Measurements from ENCODE around the gene ENC1.

DNA sequence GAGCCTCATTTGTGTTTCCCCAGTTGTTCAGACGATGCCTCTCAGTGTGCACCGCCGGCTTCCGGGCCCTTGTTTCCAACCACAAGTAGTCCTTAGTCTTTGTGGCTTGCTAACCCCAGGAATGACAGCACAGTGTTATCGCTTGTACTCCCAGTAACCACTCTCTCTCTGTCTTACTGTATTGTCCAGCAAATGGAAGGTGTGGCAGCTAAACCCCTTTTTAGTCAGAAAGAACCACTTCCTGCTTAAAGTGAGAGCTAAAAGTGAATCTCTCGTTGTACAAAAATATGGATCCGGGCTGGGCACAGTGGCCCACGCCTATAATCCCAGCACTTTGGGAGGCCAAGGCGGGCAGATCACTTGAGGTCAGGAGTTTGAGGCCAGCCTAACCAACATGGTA is 61.3 kb downstream of the ENC1 start:
- TF ChIP-seq CTCF (IDR thresholded peaks at IDR 0.05) = no peak
- no peak for TF ChIP-seq POLR2A (IDR thresholded peaks at IDR 0.05)
- TF ChIP-seq EP300 (IDR thresholded peaks at IDR 0.05; ENCODE audit: low read depth) = no peak
